PC-9 (cell line): Measurements from ENCODE around the gene CPN1. TPM values are rescaled to one million over a fixed set of nuclear protein-coding genes. Genes with fewer than 3 reads are reported as not detected.
A peak's percentile ranks its signal among the peaks of the same experiment; 100 is the strongest.

Experiments
- BruUV-seq: library from RNA; stranded (reverse); fragments of 400-500 nt; replicated peaks from 2 replicates; lab custom pipeline; 2021; lab: Mats Ljungman, UMichigan
- CTCF ChIA-PET: fragments of 300-600 bp; sonication (Branson Sonifier 250); formaldehyde crosslinking; loops from one replicate; lab custom pipeline; 2022; ENCODE audit warnings: antibody characterized with exemption; lab: Charles Lee
- POLR2A ChIA-PET: fragments of 300-600 bp; sonication (Branson Sonifier 250); formaldehyde crosslinking; loops from one replicate; lab custom pipeline; 2022; ENCODE audit warnings: antibody characterized with exemption; ENCODE audit not compliant: unreplicated experiment; lab: Charles Lee
- DNase-seq, 2 experiments: peaks; one replicate each; pipeline versions ENCODE4 v3.0.0 to v3.0.0-alpha.2; 2015 to 2022; ENCODE audit warnings: mixed read lengths in 1 of 2
- H2AFZ ChIP-seq: fragments of 200-600 bp; sonication (generic); 2 replicates; pipeline ENCODE4 v1.8.1; 2017; ENCODE audit warnings: antibody characterized with exemption
- H3F3A ChIP-seq: fragments of 200-600 bp; sonication (generic); 2 replicates; pipeline ENCODE4 v1.8.1; 2017; ENCODE audit warnings: antibody characterized with exemption, mild to moderate bottlenecking, low read depth; ENCODE audit not compliant: insufficient read depth
- H3K27ac ChIP-seq: fragments of 200-600 bp; sonication (generic); 2 replicates; pipeline ENCODE4 v1.6.1; 2016; ENCODE audit warnings: mixed run types
- H3K27me3 ChIP-seq: fragments of 200-600 bp; sonication (generic); 2 replicates; pipeline ENCODE4 v1.6.1; 2016; ENCODE audit warnings: low read depth, mixed run types; ENCODE audit not compliant: insufficient read depth
- H3K36me3 ChIP-seq: fragments of 200-600 bp; sonication (generic); 2 replicates; pipeline ENCODE4 v1.6.1; 2016; ENCODE audit warnings: low read depth, mixed run types
- H3K4me1 ChIP-seq: fragments of 200-600 bp; sonication (generic); replicated peaks from 2 replicates; pipeline ENCODE4 v1.6.1; 2016; ENCODE audit warnings: mixed run types; ENCODE audit not compliant: insufficient read depth
- H3K4me2 ChIP-seq: fragments of 200-600 bp; sonication (generic); 2 replicates; pipeline ENCODE4 v1.6.1; 2017; ENCODE audit warnings: mixed run types
- H3K4me3 ChIP-seq: fragments of 200-600 bp; sonication (generic); 2 replicates; pipeline ENCODE4 v1.6.1; 2016; ENCODE audit warnings: mixed run types
- H3K79me2 ChIP-seq: fragments of 200-600 bp; sonication (generic); 2 replicates; pipeline ENCODE4 v1.6.1; 2017; ENCODE audit warnings: low read depth, mixed run types
- H3K9me2 ChIP-seq: fragments of 200-600 bp; sonication (generic); 2 replicates; pipeline ENCODE4 v1.8.1; 2017; ENCODE audit warnings: mild to moderate bottlenecking; ENCODE audit not compliant: insufficient read depth
- H3K9me3 ChIP-seq: fragments of 200-600 bp; sonication (generic); 2 replicates; pipeline ENCODE4 v1.8.1; 2016; ENCODE audit warnings: low read depth; ENCODE audit not compliant: insufficient read depth
- H4K20me1 ChIP-seq: fragments of 200-600 bp; sonication (generic); 2 replicates; pipeline ENCODE4 v1.8.1; 2017; ENCODE audit not compliant: insufficient read depth
- EZH2 ChIP-seq: fragments of 200-600 bp; sonication (generic); IDR thresholded peaks from 2 replicates; pipeline ENCODE4 v1.8.0; 2017; ENCODE audit warnings: antibody characterized with exemption, low read depth
- intact Hi-C: fragments of 100-400 bp; cut with micrococcal nuclease; formaldehyde crosslinking; loops from one replicate; pipeline ENCODE4 v1.10.0; 2022; ENCODE audit not compliant: unreplicated experiment
- total RNA-seq: library from RNA; stranded (reverse); gene quantifications from 2 replicates; pipeline ENCODE4 v1.2.3, GENCODE V29; 2021
- TF ChIP-seq, protein P1 (sequence below): fragments of 200-600 bp; sonication (generic); conservative IDR thresholded peaks from 2 replicates; pipeline ENCODE4 v1.6.1; 2017; ENCODE audit warnings: mixed run types, antibody characterized with exemption, mild to moderate bottlenecking, moderate library complexity

The CPN1 gene
- total RNA-seq, 1 experiment from 2014 or later: not detected

DNA sequence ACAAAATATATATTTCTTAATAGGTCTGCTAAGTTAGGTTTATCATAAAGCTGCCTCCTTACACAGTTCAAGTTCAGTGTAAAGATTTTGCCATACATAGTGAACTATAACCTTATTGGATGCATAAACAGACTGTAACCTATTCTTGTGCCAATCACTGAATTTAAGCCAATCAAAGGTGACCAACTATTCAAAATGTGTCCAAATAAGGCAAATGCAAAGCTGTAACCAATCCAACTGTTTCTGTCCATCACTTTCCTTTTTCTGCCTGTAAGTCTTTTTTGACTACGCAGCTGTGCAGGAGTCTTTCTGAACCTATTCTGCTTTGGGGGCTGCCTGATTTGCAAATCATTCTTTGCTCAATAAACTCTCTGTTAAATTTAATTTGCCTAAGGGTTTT lies 60.3 kb downstream of the CPN1 start:
- Histone ChIP-seq H3K4me3 (no peak overlapping the region), H3K27ac (no peak overlapping the region), H3K9me2 (no peaks in the 10 kb centered on the region), H3K4me1 (0 out of 2 replicates have a peak, but pooled peaks cover 8% of the 10 kb centered on the region), H3K79me2 (no peaks in the 10 kb centered on the region), H3K36me3 (no peaks in the 10 kb centered on the region), H3K4me2 (no peak overlapping the region), H2AFZ (no peak overlapping the region), H3F3A (no peaks in the 10 kb centered on the region), H4K20me1 (no peaks in the 10 kb centered on the region), H3K9me3 (no peaks in the 10 kb centered on the region), H3K27me3 (no peaks in the 10 kb centered on the region)
- TF ChIP-seq, protein P1, sequence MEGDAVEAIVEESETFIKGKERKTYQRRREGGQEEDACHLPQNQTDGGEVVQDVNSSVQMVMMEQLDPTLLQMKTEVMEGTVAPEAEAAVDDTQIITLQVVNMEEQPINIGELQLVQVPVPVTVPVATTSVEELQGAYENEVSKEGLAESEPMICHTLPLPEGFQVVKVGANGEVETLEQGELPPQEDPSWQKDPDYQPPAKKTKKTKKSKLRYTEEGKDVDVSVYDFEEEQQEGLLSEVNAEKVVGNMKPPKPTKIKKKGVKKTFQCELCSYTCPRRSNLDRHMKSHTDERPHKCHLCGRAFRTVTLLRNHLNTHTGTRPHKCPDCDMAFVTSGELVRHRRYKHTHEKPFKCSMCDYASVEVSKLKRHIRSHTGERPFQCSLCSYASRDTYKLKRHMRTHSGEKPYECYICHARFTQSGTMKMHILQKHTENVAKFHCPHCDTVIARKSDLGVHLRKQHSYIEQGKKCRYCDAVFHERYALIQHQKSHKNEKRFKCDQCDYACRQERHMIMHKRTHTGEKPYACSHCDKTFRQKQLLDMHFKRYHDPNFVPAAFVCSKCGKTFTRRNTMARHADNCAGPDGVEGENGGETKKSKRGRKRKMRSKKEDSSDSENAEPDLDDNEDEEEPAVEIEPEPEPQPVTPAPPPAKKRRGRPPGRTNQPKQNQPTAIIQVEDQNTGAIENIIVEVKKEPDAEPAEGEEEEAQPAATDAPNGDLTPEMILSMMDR: no peak
- no peak for TF ChIP-seq EZH2
- POLR2A ChIA-PET: no interaction called here
- DNase-seq: no peak
- no TSS peak for BruUV-seq
- CTCF ChIA-PET: no interaction called here
- intact Hi-C loops: no loop called here

DNA sequence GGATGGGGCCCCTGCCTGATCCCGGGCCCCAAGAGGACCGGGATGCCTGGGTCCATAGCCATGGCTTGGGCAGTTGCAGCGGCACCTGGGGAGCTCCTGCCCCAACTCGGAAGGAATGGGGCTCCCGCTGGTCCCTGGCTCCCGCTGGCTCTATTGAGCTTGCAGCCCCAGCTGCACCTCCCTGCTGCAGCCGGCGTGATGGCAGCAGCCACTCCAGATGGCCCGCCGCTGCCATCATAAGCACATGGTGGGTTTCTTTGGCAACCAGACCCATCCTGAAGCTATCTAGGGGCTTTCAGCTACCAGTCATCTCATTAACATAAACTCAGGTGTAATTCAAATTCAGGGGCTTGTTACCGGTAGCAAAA lies 60.8 kb downstream of the CPN1 start:
- H3K79me2 ChIP-seq: no peaks in the 10 kb centered on the region
- intact Hi-C loops: no loop called here
- no peaks in the 10 kb centered on the region for H3K27me3 ChIP-seq
- H3K4me3 ChIP-seq: no peak overlapping the region
- H3K4me1 ChIP-seq: 0 out of 2 replicates have a peak, but pooled peaks cover 8% of the 10 kb centered on the region
- H3K9me3 ChIP-seq: no peaks in the 10 kb centered on the region
- BruUV-seq: no TSS peak
- no peak overlapping the region for H3K27ac ChIP-seq
- DNase-seq: no peak
- H3K4me2 ChIP-seq: no peak overlapping the region
- no peaks in the 10 kb centered on the region for H4K20me1 ChIP-seq
- no peaks in the 10 kb centered on the region for H3K36me3 ChIP-seq
- H3F3A ChIP-seq: no peaks in the 10 kb centered on the region
- H3K9me2 ChIP-seq: no peaks in the 10 kb centered on the region
- no peak overlapping the region for H2AFZ ChIP-seq
- CTCF ChIA-PET: no interaction called here
- TF ChIP-seq EZH2: no peak
- TF ChIP-seq, protein P1: no peak
- POLR2A ChIA-PET: interaction anchor here (0.6 kb wide), 1 partner anchor 21 kb away, joined by 3 read pairs; no protein-coding TSS in a partner anchor

DNA sequence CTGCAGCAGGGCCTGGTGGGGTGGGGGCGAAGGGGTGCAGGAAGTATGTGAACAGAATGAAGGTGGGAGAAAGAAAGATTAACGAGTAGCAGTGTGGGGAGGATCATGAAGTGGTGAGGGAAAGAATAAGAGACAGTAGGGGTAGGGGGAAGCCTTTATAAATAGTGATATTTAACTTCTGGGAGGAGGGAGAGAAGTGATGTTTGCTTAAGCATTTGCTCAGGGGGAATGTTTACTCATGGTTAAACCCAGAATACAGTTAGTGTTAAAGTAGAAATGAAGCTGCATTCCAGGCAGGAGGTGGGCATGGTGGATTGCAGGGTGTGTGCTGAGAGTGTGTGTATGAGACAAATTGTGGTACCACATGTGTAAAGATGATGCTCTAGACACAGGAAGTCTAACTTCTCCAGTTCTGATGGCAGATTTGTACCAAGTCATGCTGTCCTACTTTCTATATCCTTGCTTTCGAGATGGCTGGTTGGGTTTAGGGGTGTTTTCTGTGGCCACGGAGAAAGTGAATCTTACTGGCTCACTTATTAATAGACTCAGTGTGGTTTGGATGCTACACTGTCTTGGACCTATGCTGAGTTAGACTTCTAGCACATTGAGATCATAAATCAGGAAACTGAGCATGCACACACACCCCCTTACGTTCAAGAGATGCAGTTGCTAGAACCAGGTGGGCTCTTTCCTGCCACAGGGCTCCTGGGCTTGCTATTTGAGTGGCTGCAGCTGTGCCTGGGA lies 61.4 kb downstream of the CPN1 start:
- TF ChIP-seq, protein P1: no peak
- TF ChIP-seq EZH2: no peak
- Histone ChIP-seq H3K27ac (no peak overlapping the region), H3K9me3 (no peaks in the 10 kb centered on the region), H3K9me2 (no peaks in the 10 kb centered on the region), H3K4me3 (no peak overlapping the region), H4K20me1 (no peaks in the 10 kb centered on the region), H3K36me3 (no peaks in the 10 kb centered on the region), H3F3A (no peaks in the 10 kb centered on the region), H2AFZ (no peak overlapping the region), H3K4me1 (0 out of 2 replicates have a peak, but pooled peaks cover 8% of the 10 kb centered on the region), H3K4me2 (peak overlapping the region; percentile 40), H3K79me2 (no peaks in the 10 kb centered on the region), H3K27me3 (no peaks in the 10 kb centered on the region)
- DNase-seq: no peak
- ChIA-PET CTCF (no interaction called here), POLR2A (interaction anchor here (0.6 kb wide), 1 partner anchor 21 kb away, joined by 3 read pairs; no protein-coding TSS in a partner anchor)
- intact Hi-C loops: no loop called here
- no TSS peak for BruUV-seq
